Glutamatergic neuron (in vitro differentiated cells): ENCODE results near the gene DPY19L3. TPM values are rescaled to one million over a fixed set of nuclear protein-coding genes. Genes with fewer than 3 reads are reported as not detected.
A peak's percentile ranks its signal among the peaks of the same experiment; 100 is the strongest.

Source experiments
- DNase-seq: peaks from one replicate; pipeline ENCODE4 v3.0.0; 2022
- H3K27ac Mint-ChIP-seq: one replicate; pipeline ENCODE4 v1.8.0; 2020; ENCODE audit warnings: mild to moderate bottlenecking, mixed read lengths, inconsistent platforms; ENCODE audit not compliant: unreplicated experiment
- H3K27me3 Mint-ChIP-seq: one replicate; pipeline ENCODE4 v1.8.0; 2020; ENCODE audit warnings: mild to moderate bottlenecking, moderate library complexity, mixed read lengths, inconsistent platforms; ENCODE audit not compliant: unreplicated experiment
- H3K36me3 Mint-ChIP-seq: one replicate; pipeline ENCODE4 v1.8.0; 2020; ENCODE audit warnings: mild to moderate bottlenecking, mixed read lengths, inconsistent platforms; ENCODE audit not compliant: unreplicated experiment
- H3K4me1 Mint-ChIP-seq: one replicate; pipeline ENCODE4 v1.8.0; 2020; ENCODE audit warnings: mild to moderate bottlenecking, low read depth, mixed read lengths, inconsistent platforms; ENCODE audit not compliant: unreplicated experiment
- H3K4me3 Mint-ChIP-seq: one replicate; pipeline ENCODE4 v1.8.0; 2020; ENCODE audit warnings: mild to moderate bottlenecking, mixed read lengths, inconsistent platforms; ENCODE audit not compliant: unreplicated experiment
- H3K9me3 Mint-ChIP-seq: one replicate; pipeline ENCODE4 v1.8.0; 2020; ENCODE audit warnings: mild to moderate bottlenecking, moderate library complexity, mixed read lengths, inconsistent platforms; ENCODE audit not compliant: unreplicated experiment
- CTCF ChIP-seq: fragments of 200-600 bp; sonication (generic); IDR thresholded peaks from one replicate; pipeline ENCODE4 v1.5.0; 2021; ENCODE audit not compliant: partially characterized antibody, unreplicated experiment
- total RNA-seq: library from RNA; stranded (reverse); fragmentation: NEBNext Ultra II Directional; extraction: Animal tissue kit (Norgen Biotek cat#: 25700); gene quantifications from one replicate; pipeline ENCODE4 v1.2.1, GENCODE V29; 2021; ENCODE audit not compliant: unreplicated experiment

The DPY19L3 gene
- total RNA-seq, 1 donor from 2014 or later, result 51.1 TPM

DNA sequence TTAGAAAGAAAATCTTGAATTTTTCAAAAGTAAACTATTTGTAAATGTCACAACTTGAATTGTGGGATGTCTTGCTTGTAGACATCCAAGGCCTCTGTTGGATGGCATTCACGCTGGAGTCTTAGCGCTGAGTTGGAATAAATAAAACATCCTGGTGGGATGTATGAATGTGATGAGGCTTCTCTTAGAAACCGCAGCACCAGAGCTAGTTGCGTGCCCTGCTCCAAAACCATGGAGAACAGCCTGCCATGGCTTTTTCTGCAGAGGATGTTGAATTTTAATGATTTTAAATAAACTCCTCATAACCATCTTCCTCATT is 70.4 kb downstream of the DPY19L3 start:
- no peak for DNase-seq
- no peak overlapping the region for H3K4me3 Mint-ChIP-seq
- H3K4me1 Mint-ChIP-seq, result peaks cover 16% of the 10 kb centered on the region
- H3K9me3 Mint-ChIP-seq, result no peaks in the 10 kb centered on the region
- H3K27me3 Mint-ChIP-seq, result no peaks in the 10 kb centered on the region
- H3K36me3 Mint-ChIP-seq, result peaks cover 10% of the 10 kb centered on the region
- TF ChIP-seq CTCF, result no peak
- H3K27ac Mint-ChIP-seq, result peak overlapping the region; percentile 44

DNA sequence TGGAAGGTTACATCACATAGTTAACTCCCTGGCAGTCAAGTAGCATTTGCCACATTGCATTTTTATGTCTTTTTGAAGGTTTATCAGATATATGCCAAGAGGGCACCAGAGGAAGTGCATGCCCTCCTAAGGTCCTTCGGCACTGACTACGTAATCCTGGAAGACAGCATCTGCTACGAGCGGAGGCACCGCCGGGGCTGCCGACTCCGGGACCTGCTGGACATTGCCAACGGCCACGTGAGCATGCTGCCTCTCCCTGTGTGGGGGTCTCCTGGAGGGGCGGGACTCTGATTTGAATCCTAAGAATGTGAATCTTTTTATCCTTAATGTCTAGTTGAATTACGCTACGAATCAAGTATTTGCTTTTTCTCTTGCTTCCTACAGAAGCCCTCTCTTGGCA is 74.8 kb downstream of the DPY19L3 start:
- Mint-ChIP-seq H3K27ac (no peak overlapping the region), H3K9me3 (no peaks in the 10 kb centered on the region), H3K27me3 (no peaks in the 10 kb centered on the region), H3K4me3 (no peak overlapping the region), H3K36me3 (peaks cover 10% of the 10 kb centered on the region), H3K4me1 (peaks cover 5% of the 10 kb centered on the region)
- no peak for TF ChIP-seq CTCF
- DNase-seq, result no peak

DNA sequence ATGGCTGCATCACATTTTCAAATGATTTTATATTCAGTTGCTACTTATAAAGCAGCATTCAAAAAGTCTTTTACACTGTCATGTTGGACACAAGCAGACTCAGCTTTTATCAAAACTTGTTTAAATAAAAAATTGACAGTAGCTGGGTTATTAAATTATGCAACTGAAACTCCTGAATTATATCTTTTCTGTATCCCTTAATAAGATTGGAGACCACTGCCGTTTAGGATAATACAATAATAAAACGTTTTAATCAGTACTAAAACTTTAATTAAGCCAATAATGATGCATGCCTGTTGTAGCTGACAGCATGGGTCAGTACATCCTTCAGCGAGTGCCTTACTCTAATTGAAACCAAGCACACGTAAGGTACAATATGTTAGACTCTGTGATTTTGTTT is 78.0 kb downstream of the DPY19L3 start:
- DNase-seq, result no peak
- H3K27me3 Mint-ChIP-seq, result no peaks in the 10 kb centered on the region
- no peak for TF ChIP-seq CTCF
- no peak overlapping the region for H3K4me3 Mint-ChIP-seq
- H3K9me3 Mint-ChIP-seq, result no peaks in the 10 kb centered on the region
- peaks cover 3% of the 10 kb centered on the region for H3K4me1 Mint-ChIP-seq
- H3K36me3 Mint-ChIP-seq, result peaks cover 4% of the 10 kb centered on the region
- H3K27ac Mint-ChIP-seq, result no peak overlapping the region

DNA sequence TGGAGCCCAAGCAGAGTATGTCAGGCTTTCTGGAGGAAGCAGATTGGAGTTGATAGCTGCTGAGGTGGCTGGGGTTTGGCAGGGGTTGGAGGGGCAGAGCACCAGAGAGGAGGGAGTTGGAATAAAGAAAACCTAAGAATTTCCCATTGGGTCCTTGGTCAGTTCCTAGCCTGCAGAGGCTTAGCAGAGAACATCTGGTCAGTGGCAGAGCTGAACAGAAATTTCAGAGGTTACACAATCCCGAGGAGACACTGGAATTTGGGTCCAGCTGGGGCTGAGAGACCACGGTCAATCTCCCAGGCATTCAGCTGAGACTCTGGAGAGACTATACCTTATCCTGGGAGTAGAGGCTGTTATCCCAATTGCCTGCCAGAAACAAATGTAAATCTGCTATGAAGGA is 84.4 kb downstream of the DPY19L3 start:
- Mint-ChIP-seq H3K27ac (no peak overlapping the region), H3K9me3 (peaks cover 1% of the 10 kb centered on the region), H3K36me3 (peaks cover 12% of the 10 kb centered on the region), H3K27me3 (peaks cover 2% of the 10 kb centered on the region), H3K4me3 (no peak overlapping the region), H3K4me1 (no peaks in the 10 kb centered on the region)
- no peak for TF ChIP-seq CTCF
- no peak for DNase-seq

DNA sequence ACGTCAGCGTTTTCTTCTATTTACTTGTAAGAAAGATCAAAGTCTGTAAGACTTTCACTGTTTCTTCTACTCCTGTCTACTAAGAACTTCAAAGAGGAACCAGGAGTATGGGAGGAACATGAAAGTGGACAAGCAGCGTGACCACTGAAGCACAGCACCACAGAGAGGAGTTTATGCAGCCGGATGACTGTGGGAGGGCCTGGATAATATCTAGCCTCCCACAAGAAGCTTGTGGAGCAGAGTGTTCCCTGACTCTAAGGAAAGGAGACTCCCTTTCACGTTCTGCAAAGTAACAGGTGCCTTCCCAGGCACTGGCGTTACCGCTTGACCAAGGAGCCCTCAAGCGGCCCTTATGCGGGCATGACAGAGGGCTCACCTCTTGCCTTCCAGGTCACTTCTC is 91.8 kb downstream of the DPY19L3 start:
- Mint-ChIP-seq H3K4me3 (no peak overlapping the region), H3K27ac (no peak overlapping the region), H3K9me3 (no peaks in the 10 kb centered on the region), H3K27me3 (peaks cover 2% of the 10 kb centered on the region), H3K4me1 (no peaks in the 10 kb centered on the region), H3K36me3 (peaks cover 9% of the 10 kb centered on the region)
- no peak for DNase-seq
- TF ChIP-seq CTCF, result no peak
